Activated CD4-positive, alpha-beta T cell treated with anti-CD3 and anti-CD28 coated beads, Interleukin-2, Interleukin-6, amounts not matched to agents 100 ng/mL and 50 ng/mL, durations not matched to agents 16 hours and 8 hours (primary cell): ENCODE measurements around the gene RTP5.

Source experiments
- DNase-seq: peaks from one replicate; pipeline ENCODE4 v3.0.0-alpha.2; 2020

RTP5 gene

DNA sequence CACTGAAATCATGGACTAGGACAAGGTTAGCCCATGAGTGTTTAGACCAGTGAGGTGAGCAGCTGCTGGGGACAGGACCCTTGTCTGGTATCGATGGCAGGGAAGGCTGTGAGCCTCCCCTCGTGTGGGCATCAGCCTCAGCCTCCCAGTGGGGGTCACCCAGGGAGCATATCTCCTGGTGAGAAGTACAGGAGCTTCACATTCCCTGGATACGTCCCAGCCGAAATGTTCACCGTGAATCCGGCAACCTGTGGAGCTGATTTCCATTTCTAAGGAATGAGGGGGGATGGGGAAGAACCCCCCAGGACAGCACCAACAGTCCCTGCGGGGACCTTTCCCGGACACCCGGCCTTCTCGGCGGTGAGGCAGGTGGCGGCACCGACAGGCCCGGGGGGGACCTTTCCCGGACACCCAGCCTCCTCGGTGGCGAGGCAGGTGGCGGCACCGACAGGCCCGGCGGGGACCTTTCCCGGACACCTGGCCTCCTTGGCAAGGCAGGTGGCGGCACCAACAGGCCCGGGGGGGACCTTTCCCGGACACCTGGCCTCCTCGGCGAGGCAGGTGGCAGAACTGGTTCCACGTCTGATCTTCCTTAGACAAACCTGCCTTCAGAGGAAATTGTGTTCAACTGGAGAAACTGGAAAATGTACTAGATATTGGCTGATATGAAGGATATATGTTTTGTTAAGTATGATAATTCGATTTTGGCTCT lies 21.2 kb downstream of the RTP5 start:
- DNase-seq: no peak

DNA sequence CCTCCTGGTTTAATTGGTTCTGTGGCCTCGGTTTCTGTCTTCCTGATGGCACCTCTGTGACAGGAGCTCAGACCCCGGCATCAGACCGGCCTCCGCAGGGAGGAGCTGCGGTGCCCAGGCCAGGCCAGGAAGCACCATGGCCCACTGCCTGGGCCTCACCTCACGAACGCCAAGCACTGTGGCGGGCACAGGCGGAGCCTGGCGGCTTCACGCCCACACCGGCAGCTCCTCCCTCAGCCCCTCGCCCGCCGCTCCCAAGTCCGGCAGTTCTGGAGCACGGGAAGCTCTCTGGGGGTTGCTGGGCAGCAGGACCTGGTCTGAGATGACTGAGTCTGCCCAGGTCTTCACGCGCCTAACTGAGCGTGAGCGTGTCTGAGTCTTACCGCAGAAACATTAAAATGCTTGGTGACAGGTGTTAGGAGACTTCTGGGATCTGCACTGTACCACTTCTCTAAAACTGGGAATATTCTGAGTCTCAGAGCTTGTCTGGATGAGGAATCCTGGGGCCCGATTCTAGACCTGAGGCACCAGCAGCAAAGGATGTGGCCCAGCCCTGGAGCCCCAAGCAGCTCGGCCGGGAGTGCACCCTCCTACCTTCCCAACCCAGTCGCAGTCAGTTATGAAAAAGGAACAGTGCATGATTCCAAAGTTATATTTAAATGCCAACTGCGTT lies 21.9 kb downstream of the RTP5 start:
- no peak for DNase-seq

DNA sequence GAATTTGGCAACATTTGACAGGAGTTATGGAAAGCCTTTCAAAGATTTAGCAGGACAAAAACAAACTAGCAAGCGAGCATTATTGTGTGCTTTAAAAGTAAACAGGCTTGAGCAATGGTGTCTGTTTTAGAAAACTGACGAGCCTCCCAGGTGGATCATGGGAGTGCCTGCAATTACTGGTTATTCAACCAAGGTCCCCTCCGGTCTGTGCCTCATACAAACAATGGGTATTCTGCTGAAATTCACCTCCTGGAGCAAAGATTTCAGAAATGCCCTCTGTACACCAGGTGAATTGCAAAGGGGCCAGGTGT lies 22.4 kb downstream of the RTP5 start:
- no peak for DNase-seq

DNA sequence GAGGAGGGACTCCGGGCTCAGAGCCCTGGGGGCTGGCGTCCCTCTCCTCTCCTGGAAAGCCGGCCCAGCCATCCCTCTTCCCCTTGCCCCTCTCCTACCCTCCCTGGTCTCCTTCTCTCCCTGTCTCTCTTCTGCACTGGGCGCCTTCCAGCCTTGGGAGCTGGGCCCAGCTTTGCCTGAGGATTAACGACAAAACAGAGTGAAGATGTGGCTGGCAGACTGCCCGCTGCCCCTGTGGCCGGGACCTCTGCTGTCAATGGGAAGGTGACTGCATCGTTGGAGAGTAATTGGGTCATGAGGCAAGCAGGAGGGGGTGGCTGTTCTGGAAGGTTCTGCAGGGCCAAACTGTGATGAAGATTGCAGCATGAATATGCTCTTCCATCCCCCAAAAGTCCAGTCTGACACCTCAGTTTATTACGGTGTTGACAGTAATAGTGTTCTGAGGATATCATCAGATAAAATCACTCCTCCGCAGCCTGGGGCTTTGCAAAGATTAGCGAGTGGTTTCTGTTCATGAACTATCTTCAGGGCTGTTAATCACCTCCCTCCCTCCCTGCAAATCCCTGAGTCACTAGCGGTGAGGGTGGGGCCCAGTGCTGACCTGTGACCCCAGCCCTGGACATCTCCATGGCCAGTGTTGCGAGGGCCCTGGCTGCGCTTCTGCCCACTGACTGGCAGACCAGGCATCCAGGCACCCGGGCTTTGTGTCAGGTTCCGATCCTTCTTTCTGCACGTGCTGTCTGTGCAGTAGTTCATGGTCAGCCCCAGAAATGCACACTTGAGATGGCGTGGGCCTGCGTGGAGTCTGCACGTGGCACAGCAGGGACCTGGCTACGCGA lies 23.0 kb downstream of the RTP5 start:
- no peak for DNase-seq

DNA sequence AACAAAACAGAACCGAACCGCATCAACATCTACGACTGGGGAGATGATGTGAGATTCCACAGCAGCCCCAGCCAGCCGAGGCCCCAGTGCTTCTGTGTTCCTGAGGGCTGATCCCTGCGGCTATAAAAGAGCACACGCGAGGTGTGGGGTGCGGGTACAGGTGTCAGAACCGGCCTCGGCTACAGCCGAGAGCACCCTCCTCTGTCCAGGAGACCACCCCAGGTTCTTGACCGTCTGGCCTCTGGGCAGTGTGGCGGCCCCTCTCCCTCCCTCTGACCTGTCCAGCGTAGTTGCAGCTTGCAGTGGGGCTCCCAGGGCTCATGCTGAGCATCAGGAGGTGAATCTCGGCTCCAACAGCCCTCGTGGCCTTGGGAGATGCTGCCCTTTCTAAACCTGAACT lies 23.7 kb downstream of the RTP5 start:
- DNase-seq: no peak

DNA sequence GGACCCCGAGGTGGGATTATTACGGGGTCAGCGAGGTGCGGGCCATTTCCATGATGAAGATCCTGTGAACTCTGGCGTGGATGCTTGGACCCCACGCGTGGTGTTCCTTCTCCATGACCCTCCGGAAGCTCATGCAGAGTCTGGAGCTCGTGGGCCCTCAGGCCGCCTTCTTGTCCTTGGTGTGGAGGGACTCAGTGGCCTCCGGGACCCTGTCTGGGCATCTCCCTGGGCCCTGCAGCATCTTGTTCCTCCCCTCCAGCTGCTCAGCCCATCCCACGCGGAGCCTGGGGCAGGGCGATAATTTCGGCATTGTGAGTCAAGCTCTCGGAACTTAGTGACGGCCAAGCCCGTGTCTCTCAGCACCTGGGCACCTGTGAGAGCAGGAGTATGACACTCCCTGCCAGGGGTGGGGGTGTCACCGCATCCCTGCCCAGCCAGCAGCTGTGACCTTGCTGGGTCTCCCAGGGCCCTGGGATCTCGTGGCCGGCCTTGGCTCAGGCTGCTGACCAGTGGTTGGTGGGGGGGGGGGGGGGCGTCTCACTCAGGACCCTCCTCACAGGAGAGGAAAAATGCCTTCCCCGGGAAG lies 24.6 kb downstream of the RTP5 start:
- DNase-seq: no peak

DNA sequence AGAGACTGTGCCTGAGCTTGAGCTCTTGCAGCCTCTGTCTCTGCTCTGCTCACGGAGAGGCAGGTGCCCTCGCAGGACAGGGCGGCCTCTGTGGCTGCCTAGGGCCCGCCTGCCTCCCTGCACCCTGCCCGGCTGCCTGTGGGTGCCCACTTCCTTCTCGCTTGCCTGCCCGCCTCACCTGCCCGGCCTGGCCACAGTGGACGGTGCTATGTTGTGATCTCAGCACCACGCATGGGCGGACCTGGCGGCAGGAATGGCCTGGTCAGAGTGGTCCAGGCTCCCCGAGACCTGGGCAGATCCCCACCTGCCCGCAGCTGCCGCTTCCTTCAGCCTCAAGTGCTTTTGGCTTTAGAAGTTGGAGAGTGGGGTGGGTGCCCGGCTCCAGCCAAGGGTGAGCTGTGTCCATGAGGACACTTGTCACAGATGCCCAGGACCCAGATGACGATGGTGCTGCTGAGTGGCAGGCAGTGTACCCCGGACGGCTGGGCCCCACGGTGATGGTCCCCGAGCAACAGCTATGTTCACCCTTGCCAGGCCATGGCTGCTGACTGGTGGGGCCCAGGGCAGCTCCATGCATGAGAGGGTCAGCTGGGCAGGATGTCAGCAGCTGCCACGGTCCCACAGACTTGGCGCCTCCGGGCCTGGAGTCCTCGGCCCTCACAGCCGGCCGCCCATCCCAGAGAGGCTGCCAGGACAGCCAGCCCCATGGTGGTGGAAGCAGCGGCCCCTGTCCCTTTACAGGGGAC lies 25.3 kb downstream of the RTP5 start:
- no peak for DNase-seq

DNA sequence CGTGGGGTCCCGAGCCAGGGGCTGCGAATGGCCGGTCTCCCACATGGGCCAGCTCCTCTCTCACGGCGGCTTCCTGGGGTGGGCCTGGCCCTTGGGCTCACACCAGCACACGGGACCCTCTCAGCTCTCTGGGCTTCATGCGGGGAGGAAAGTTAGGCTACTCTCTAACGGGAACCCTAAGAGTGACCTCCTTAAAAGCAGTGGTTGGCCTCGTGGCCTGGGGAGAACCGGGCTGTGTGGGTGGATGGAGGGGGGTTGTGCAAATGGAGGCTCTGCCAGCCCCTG lies 25.8 kb downstream of the RTP5 start:
- no peak for DNase-seq

DNA sequence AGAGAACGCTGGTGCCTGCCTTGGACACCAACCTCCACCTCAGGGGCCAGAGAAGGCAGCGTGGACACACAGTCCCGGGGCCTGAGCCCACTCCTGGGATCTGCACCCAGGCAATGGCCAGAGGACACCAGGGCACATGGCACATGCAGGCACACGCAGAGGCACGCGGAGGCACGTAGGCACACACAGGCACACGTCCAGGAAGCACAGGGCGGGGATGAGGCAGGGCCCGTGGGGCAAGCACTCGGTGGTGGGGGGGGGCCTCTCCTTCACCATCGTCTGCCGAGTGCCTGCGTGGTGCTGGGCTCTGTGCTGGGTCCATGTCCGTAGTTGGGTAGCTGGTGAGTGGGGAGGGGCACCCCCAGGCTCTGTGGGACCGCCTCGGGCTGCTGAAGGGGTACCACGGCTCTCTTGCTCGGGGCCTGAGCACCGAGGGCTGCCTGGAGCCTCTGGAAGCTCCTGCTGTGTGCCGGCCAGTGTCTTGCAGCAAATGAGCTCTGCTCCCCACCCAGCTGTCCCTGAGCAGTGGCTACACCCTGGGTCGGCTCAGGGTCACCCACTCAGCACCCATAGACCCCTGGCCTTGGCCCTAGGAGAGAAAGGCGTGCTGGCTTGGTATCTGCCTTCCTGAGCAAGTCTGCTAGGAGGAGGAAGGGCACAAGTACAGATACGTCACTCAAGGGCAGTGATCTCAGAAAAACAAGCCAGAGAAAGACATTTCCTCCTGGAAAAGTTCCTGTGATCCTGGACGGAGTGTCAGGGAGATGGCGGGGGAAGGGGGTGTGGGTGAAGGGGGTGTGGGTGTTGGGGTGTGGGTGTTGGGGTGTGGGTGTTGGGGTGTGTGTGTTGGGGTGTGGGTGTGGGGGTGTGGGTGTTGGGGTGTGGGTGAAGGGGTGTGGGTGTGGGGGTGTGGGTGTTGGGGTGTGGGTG lies 26.4 kb downstream of the RTP5 start:
- no peak for DNase-seq

DNA sequence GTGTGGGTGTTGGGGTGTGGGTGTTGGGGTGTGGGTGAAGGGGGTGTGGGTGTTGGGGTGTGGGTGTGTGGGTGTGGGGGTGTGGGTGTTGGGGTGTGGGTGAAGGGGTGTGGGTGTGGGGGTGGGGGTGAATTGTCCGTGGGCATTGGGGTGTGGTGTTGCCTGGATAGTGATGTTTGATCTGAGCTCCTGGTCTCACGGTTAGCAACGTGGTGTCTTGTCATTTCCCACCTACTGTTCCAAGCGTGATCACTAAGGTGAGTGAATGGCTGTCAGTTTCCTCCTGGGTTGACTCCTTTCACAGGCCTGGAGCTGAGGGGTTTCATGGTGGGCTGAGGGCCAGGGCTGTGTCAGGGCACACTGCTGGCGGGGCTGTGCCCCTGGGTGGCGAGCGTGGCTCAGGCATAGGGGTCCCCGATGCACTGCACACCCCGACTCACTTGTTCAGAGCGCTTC lies 27.2 kb downstream of the RTP5 start:
- DNase-seq: no peak

DNA sequence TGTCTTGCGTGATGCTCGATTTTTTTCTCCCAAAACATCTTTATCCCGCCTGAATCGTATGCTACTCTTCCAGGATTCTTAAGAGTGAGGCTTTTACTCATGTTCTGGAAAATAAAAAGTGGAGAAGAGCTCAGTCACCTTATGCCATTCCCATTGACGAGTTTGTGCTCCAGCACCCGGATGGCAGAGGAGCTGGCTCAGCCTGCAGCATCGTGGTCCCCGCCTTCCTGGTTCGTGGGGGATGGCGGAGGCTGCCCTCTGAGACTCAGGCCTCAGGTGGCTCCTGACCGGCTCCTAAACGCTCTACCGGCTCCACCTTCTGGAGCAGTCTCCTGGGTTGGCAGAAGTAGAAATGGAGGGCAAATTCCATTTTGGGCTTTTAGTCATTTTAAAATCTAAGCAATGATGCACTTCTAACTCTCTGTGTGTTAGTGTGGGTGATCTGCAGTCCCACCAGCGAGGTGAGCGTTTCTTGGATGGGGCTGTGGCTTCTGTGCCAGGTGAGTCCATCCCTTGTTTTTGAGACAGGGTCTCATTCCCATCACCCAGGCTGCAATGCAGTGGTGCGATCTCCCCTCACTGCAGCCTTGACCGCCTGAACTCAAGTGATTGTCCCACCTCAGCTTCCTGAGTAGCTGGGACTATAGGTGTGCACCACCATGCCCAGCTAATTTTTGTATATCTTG lies 27.8 kb downstream of the RTP5 start:
- no peak for DNase-seq

DNA sequence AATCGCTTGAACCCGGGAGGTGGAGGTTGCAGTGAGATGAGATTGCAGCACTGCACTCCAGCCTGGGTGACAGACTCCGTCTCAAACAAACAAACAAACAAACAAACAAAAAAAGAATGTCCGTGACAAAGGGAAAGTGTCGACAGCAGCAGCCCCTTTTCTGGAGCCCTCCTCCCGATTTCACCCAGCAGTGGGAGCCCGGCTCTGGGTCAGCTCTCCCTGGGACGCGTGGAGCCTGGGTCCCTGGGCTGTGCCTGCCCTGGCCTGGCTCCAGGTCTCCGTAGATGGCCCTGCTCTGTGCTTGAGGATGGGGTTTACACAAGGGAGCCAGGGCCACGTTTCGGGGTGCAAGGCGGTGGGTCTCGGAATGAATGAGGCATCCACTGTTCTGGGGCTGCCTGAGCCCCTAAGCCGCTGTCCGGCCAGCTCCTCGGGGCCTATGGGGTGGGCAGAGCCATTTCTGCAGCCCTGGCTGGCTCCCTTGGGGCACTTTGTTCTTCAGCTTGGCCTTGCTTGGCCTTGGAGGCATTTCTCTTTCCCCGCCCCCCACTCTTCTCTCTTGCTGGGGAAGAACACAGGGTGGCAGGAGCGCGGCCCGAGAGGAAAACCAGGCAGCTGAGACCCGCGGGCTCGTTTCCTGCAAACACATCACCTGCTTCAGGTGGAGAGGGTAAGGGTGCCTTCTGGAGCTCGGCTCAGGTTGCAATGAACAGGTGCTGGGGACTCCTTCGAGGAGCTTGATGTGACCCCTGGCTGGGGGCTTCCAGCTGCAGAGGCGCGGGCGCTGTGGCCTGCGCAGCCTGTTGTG lies 29.1 kb downstream of the RTP5 start:
- no peak for DNase-seq

DNA sequence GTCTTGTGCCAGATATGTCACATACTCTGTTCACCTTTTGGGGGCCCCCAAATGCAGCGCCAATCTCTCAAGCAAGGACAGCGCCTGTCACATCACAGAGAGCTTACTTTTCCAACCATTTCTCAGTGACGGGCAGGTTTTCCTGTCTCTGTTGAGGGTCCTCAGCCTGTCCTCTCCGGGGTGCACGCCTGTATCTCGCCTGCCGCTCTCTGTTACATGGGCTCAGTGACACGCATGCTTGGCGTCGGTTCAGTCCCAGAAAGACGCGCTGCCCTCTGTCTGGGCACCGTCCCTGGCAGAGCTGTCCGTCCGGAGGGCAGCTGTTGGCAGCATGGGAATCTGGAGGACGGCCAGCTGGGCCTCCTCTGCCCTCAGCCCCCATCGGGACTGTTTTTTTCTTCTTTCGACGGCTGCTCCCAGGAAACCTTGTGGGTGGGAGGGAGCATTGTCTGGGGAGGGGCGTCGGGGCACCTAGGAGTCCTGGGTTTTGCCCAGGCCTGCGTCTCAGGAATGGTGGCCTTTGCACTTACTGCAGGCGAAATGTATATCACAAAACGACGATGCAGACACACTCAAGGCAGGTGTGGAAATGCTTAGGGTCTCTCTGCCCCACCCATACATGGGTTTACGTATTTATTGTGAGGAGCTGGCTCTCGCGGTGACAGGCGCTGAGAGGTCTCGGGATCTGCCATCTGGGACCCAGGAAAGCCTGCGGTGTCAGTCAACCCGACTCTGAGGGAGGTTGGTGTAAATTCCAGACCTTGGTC lies 30.9 kb downstream of the RTP5 start:
- DNase-seq: no peak

DNA sequence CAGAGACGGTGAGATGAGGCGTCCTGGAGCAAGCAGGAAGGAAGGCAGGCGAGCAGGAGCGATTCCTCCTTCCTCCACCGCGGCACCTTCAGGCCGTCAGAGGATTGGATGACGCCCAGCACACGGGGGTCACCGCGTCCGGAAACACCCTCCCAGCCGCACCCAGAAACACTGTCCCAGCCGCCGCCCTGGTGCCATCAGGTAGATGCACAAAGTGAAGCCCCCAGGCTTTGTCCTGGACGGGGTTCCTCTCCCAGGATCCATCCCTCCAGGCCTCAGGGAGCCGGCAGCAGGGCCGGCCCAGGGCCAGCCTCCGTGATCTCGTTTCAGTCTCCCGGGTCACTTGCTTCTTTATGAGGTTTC lies 31.5 kb downstream of the RTP5 start:
- no peak for DNase-seq

DNA sequence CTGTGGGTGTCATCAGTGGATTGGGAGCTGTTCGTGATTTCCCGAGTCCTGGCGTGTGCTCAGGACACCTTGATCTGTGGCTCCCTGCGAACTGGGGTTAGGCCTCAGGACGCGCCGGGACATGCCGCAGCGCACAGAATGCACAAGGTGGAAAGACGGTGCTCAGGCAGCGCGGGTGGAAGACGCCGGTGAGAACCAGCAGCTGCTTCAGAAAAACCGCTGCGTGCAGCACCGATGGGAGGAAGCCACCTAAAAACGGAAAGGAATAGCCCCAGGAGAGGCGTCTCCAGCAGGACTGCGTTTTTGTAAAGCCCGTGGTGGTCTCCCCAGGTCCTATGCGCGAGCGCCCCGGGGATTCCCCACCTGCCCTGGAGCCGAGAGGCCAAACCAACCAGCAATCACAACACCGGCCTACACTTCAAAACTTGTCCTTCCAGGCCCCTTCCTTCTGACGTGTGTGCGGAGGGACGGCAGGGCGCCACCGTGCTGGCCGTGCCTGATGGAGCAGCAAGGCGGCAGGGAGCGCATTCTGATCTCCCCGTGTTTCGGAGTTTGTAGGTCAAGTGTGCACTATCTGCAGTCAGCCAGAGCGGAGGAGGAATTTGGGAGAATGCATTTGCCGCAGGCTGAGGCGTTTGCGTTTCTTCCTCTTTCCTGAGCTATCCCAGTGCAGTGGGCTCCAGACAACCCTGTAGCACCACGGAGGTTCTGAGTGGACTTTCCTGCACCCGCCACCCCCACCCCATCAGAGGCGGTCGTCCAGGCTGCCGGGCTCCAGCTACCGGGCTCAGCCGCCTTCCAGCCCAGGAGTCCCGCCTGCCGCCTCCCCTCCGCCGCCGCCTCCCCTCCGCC lies 32.2 kb downstream of the RTP5 start:
- no peak for DNase-seq

DNA sequence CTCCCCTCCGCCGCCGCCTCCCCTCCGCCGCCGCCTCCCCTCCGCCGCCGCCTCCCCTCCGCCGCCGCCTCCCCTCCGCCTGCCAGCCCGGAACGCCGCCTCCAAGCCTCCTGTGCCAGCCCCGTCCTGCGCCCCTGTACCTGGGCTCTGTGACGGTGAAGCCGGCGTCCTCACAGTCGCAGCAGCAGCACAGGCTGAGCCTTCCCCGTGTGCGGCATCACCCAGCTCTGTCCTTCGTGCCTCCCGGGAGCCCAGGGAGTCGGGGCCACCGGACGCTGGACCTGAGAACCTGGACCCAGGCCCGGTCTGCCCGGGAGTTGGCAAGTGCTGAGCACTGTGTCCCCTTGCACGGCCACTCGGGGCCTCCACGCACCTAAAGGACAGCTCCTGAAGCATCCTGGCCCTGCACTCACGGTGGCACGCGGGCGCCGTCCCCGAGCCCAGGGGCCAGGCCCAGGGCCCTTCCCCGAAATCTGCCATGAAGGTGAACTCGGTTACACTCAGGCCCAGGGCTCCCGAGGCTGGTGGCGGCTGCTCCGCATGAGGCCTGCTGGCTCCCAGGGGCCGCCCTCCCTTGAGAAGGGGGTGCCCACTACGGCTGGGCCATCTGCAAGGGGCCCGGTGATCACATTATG lies 32.9 kb downstream of the RTP5 start:
- no peak for DNase-seq

DNA sequence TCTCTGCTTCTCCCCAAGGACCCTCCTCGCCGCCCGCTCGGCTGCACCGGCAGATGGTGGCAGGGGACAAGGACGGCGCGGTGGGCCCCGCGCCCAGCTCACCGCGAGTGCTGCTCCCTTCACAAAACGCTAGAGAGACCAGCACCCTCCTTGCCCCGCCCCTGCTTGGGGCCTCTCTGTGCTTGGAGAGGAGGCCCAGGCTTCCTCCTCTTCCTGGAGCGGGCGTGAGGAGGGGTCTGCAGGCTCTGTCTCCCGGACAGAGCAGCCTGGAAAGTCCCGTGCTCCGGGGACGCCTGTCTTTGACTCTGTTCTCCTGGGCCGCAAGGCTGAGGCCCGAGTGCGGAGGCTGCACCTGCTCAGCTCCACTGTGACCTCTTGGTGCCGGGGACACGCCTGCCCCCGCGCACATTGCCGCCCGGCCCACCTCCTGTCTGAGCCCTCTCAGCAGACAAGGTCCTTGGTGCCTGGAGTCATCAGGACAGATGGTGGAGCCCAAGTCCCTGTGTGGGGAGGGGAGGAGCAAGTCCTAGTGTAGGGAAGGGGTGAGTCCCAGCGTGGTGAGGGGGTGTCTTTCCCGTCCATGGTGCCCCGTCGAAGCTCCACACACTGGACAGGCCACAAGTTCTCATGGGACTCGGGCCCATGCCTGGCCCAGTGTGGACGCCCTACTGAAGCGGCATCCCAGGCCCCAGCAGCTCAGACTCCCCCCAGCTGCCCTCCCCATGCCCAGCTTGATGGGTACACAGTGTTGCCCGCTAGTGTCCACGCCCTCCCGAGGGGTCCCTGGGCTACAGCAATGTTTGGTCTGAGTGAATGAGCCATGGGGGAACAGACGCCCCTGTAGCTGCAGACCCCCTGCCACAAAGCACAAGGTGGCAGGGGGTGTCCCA lies 33.8 kb downstream of the RTP5 start:
- no peak for DNase-seq
